ENCODE measurements around the gene SLX4IP.

SLX4IP gene

GRCh38 chr20:10541668-10542411 is 106.7 kb downstream of the SLX4IP start:
- no peak for DNase-seq (ENCODE audit: low read depth)
- H3K4me3 ChIP-seq (ENCODE audit: low read length), result no peak overlapping the region
- TF ChIP-seq CTCF (IDR thresholded peaks at IDR 0.05; ENCODE audit: insufficient read depth, low read depth, low read length, missing control alignments), result no peak

GRCh38 chr20:10542442-10542841 is 107.3 kb downstream of the SLX4IP start:
- DNase-seq (ENCODE audit: low read depth), result no peak
- H3K4me3 ChIP-seq (ENCODE audit: low read length), result no peak overlapping the region
- no peak for TF ChIP-seq CTCF (IDR thresholded peaks at IDR 0.05; ENCODE audit: insufficient read depth, low read depth, low read length, missing control alignments)

- H3K4me3 ChIP-seq (ENCODE audit: low read length), result no peak overlapping the region
- no peak for DNase-seq (ENCODE audit: low read depth)
- TF ChIP-seq CTCF (IDR thresholded peaks at IDR 0.05; ENCODE audit: insufficient read depth, low read depth, low read length, missing control alignments), result no peak
Measured at GRCh38 chr20:10543480-10543879, 108.4 kb downstream of the SLX4IP start.

GRCh38 chr20:10547276-10548114 is 112.4 kb downstream of the SLX4IP start:
- DNase-seq (ENCODE audit: low read depth), result no peak
- H3K4me3 ChIP-seq (ENCODE audit: low read length), result no peak overlapping the region
- TF ChIP-seq CTCF (IDR thresholded peaks at IDR 0.05; ENCODE audit: insufficient read depth, low read depth, low read length, missing control alignments), result no peak

GRCh38 chr20:10549511-10549910 is 114.4 kb downstream of the SLX4IP start:
- TF ChIP-seq CTCF (IDR thresholded peaks at IDR 0.05; ENCODE audit: insufficient read depth, low read depth, low read length, missing control alignments), result no peak
- no peak overlapping the region for H3K4me3 ChIP-seq (ENCODE audit: low read length)
- DNase-seq (ENCODE audit: low read depth), result no peak

GRCh38 chr20:10550204-10551118 is 115.4 kb downstream of the SLX4IP start:
- H3K4me3 ChIP-seq (ENCODE audit: low read length), result no peak overlapping the region
- no peak for TF ChIP-seq CTCF (IDR thresholded peaks at IDR 0.05; ENCODE audit: insufficient read depth, low read depth, low read length, missing control alignments)
- DNase-seq (ENCODE audit: low read depth), result no peak
